GM12891 (cell line): ENCODE data around the gene SCAMP2.

ENCODE experiments used
- DNase-seq: peaks from one replicate; pipeline ENCODE4 v3.0.0; 2011; ENCODE audit warnings: low spot score; ENCODE audit not compliant: insufficient read length
- FAIRE-seq: peaks from 2 replicates; lab custom pipeline; 2011; peaks lifted over from hg19 to GRCh38; lab: Jason Lieb, UNC
- PAX5 ChIP-seq: IDR thresholded peaks from 2 replicates; pipeline ENCODE4 v1.6.1; 2011; ENCODE audit warnings: low read length, moderate library complexity, mild to moderate bottlenecking; ENCODE audit not compliant: insufficient read depth, severe bottlenecking
- POLR2A ChIP-seq: IDR thresholded peaks from 2 replicates; pipeline ENCODE4 v1.6.1; 2011; ENCODE audit warnings: low read depth, low read length, control low read depth
- POLR2AphosphoS5 ChIP-seq: IDR thresholded peaks from 2 replicates; pipeline ENCODE4 v1.6.1; 2011; ENCODE audit warnings: low read depth, low read length, control low read depth
- POU2F2 ChIP-seq: IDR thresholded peaks from 2 replicates; pipeline ENCODE4 v1.6.1; 2011; ENCODE audit warnings: low read depth, mild to moderate bottlenecking, control low read depth, low read length, moderate library complexity
- SPI1 ChIP-seq: IDR thresholded peaks from 2 replicates; pipeline ENCODE4 v1.6.1; 2011; ENCODE audit warnings: low read depth, low read length, control low read depth
- TAF1 ChIP-seq: IDR thresholded peaks from 2 replicates; pipeline ENCODE4 v1.6.1; 2011; ENCODE audit warnings: low read depth, low read length, control low read depth

SCAMP2 gene

DNA sequence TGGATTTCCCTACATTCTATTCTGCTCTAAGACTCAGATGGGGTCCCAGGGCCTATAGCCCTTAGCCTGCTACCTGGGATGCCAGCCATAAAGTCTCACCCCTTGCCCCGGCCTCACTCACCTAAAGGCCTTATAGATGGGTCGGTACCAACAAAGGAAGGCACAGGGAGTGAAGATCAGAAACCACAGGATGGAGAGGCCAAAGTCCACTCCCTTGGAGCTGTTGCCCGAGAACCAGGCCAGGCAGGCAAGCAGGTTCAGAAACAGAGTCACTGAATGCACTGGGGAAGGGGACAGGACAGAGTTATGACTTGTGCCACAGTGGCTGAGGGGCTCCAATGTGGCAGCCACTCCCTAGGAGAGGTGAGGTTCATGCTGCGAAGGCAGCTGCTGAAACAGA, 22.8 kb downstream of the SCAMP2 start:
- TF ChIP-seq POLR2A (no peak), TAF1 (no peak), POLR2AphosphoS5 (no peak), PAX5 (no peak), POU2F2 (no peak), SPI1 (no peak)

DNA sequence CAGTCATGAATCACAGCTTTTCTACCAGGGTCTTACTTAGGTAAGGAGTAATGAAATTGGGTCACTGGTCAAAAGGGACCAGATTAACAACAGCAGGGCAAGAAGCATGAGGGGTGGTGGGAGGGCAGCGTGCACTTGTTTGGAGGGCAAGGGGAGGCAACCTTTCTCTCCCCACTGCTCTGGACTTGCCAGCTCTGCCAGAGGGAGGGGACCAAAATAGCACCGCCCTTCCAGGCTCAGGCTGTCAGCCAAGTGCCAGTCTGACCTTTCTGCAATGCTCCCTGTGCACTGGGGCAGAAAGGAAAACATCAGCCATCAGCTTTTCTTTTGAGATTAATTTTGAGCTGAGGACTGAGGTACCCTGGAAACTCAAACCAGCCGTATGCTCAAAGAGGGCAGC, 25.7 kb downstream of the SCAMP2 start:
- DNase-seq, result no peak
- no peak for TF ChIP-seq POU2F2
- no peak for TF ChIP-seq SPI1
- no peak for TF ChIP-seq TAF1
- no peak for TF ChIP-seq PAX5
- no peak for TF ChIP-seq POLR2A
- TF ChIP-seq POLR2AphosphoS5, result no peak
- no peak for FAIRE-seq

More for the DNA sequence above, 22.8 kb downstream of the SCAMP2 start:
- FAIRE-seq (no peak), DNase-seq (no peak)

DNA sequence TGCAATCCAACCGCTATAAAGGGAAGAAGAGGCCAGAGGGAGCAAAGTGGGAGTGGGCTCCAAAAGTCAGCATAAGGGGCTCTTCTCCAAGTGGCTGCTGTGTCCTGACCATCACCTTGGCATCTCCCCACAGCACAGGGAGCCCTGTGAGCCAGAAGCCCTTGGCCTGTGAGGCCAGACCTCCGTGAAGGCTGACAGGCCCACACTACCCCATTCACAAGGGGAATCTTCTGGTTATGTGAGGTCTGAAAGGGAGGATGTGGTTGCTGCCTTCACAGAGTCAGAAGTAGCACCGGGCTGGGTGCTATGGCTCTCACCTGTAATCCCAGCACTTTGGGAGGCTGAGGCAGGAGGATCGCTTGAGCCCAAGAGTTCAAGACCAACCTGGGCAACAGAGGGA, 27.6 kb downstream of the SCAMP2 start:
- DNase-seq, result no peak
- FAIRE-seq, result no peak
- no peak for TF ChIP-seq POLR2A

DNA sequence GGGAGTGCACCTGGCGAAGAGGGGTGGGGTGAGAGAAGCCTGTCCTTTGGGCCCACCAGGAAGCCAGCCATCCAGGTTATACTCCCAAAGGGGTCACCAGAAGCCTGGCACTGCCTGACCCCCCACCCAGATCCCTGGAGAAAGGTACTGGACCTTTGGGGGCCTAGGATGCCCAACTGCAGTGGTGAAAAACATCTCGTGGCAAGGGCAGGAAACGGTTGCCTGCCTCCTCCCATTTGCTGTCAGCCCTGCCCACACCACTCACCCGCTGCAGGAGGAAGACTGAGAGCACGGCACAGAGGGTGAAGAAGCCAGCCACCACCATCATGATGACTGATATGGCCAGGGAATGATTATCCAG, 28.0 kb downstream of the SCAMP2 start:
- FAIRE-seq (no peak), DNase-seq (no peak)
- TF ChIP-seq POU2F2 (no peak), PAX5 (no peak), SPI1 (no peak), TAF1 (no peak), POLR2AphosphoS5 (no peak), POLR2A (no peak)

DNA sequence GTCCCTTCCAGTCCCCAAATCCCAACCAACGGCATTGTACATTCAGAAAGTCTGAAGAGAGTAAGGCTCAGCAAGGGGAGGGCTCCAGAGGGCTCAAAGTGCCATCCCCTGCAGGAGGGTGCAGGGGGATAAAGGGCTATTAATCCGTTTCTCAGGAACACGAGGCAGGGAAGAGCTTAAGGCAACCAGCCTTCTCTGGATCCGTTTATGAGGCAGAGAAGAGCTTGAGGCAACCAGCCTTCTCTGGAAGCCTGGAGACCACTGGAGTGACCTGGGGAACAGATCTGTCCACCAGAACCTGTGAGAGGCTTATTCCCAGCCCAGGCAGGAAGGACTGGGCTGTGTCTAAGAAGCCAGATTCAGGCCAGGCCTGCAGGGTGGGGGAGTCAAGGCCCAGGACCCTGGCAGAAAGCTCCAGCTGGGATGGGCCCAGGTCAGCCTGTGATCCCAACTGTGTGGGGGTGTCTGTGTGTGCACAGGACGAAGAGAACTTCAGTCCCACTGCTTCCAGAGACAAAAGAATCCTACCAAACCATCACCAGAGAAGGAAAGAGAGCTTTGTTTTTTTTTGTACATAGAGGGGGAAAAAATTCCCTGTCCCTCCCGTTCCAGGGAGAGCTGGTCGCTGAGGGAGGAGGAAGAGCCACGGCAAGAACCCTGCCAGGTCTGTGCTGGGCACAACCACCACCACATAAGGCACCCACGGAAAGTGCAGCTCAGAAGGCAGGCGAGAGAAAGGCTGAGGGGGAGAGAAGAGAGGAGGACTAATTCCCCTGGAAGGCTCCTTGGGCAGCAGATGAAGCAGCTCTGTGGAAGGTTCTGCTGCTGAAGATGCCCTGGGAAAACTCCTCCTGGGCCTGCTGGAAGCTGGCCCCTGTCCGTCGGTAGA, 28.6 kb downstream of the SCAMP2 start:
- DNase-seq (no peak), FAIRE-seq (no peak)
- TF ChIP-seq POLR2AphosphoS5 (no peak), PAX5 (no peak), TAF1 (no peak), POU2F2 (no peak), SPI1 (no peak), POLR2A (no peak)

DNA sequence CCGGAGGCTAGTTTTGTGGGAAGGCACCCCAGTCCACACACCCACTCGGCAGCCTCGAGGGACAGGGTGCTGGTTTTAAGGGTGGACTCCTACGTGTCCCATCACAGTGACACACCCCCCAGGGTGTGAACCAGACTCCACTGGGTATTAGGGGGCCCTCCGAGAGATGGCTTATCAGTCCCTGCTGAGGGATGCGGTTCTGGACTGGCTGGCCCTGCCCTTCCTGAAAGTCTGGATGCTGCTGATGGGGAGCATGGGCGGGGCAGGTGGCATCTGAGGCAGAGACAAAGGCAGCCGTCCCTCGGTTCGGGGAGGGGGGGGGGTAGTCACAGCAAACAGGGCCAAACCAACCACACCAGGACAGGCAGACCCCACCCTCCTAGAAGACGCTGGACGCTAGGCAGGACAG, 29.3 kb downstream of the SCAMP2 start:
- DNase-seq, result no peak
- FAIRE-seq, result no peak
- TF ChIP-seq POLR2AphosphoS5 (no peak), POLR2A (no peak), TAF1 (no peak), PAX5 (no peak), POU2F2 (no peak), SPI1 (no peak)

DNA sequence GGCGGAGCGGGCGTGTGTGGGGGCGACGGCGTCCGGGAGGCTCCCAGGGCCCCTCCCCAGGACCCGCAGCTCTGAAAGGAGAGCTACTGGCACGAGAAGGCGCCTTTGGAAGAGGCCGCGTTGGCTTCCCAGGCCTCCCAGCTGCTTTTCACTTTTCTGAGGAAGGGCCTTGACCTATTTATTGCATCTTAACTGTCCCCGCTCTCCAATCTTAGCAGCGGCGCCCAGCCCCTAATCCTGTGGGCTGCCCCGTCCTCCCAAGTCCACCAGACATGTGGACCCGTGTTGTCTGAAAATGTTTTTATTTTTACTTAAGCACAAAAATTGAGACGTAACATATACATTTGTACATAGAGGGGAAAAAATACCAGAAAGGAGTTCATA, 29.7 kb downstream of the SCAMP2 start:
- TF ChIP-seq POLR2AphosphoS5 (no peak), TAF1 (no peak), SPI1 (no peak), POLR2A (no peak), PAX5 (no peak), POU2F2 (no peak)

DNA sequence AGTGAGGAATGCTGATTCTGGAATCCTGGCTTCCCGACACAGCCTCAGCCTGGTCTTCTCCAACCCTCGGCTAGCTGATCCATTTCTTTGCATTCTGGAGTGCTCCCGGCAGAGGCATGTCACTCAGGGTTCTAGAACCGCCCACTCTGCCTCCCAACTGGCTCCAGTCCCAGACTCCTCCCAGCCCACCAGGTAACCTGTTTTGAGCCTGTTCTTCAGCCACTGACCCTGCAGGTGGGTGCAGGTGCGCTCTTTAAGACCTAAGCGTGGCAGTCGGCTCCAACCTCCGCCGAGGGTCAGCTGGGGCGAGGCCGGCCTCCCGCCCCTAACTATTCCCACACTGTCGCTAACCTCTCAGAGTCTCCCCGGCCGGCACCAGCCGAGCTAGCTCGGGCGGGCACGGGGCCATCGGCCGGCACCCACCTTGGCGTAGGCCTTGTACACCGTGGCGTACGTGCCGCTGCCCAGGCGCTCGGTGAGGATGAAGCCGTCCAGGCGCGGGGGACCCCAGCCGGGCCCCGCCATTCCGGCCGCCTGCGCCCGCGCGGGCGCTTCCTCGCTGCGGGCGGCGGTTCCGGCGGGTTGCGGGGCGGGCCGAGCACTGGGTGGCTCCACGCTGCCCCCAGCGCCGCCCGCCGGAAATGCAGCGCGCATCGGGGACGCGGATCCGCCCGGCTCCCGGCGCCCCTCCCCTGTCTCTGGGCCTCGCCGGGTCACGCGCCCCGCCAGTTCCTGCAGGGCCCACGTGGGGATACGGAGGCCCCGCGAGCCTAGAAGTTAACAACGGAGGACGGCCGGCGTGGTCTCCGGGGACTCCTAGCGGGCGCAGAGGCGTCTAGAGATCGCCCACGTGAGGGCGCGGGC, 30.4 kb downstream of the SCAMP2 start, which contains the start of gene ULK3:
ULK3 (minus strand) TSS at position 576 of the 864 bp plus-strand sequence; CDS start at position 525, 51 bp downstream.
- peak; percentile 90 for FAIRE-seq
- DNase-seq, result peak; percentile 99
- TF ChIP-seq POU2F2, result no peak
- TF ChIP-seq PAX5, result peak; percentile 38
- TF ChIP-seq SPI1, result no peak
- TF ChIP-seq POLR2AphosphoS5, result 0 out of 2 replicates have a peak, but pooled peaks have one; percentile 43
- peak; percentile 33; the same call in 1 of the 2 replicates for TF ChIP-seq POLR2A

More for the DNA sequence above, 29.7 kb downstream of the SCAMP2 start:
- DNase-seq (no peak), FAIRE-seq (no peak)

DNA sequence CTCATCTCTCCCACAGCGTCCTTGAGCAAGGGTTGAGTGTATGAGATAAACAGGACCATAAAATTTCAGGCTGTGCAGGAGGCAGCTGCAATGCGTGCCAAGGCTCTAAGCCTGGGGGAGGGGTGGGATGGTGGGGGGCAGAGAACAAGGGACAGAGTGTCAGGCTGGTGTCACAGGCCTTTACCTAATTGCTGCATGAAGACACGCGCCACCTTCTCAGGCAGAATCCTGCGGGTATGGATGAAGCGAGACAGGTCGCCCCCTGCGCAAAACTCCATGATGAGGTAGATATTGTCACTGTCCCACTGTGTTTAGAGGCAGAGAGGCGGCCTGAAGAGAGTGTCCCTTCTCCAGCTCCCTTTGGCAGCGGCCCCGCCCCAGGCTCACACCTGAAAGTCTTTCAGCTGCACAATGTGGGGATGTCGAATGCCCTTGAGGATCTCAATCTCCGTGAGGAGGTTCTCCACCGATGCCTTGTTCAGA, 31.2 kb downstream of the SCAMP2 start:
- no peak for TF ChIP-seq POLR2A
- TF ChIP-seq POLR2AphosphoS5, result no peak
- no peak for TF ChIP-seq PAX5
- no peak for TF ChIP-seq POU2F2
- no peak for TF ChIP-seq TAF1
- no peak for TF ChIP-seq SPI1
- FAIRE-seq (no peak), DNase-seq (no peak)
